NCI-H2029 (cell line): ENCODE measurements around the gene TNPO1.
"Not testable (repeated sequence)": the region's sequence is repeated elsewhere in the genome, so short reads cannot be mapped to it uniquely, and the experiment has no call there.

Experiments used
- DNase-seq: peaks from one replicate; lab custom pipeline; 2025; lab: John Stamatoyannopoulos, UW

The TNPO1 gene

DNA sequence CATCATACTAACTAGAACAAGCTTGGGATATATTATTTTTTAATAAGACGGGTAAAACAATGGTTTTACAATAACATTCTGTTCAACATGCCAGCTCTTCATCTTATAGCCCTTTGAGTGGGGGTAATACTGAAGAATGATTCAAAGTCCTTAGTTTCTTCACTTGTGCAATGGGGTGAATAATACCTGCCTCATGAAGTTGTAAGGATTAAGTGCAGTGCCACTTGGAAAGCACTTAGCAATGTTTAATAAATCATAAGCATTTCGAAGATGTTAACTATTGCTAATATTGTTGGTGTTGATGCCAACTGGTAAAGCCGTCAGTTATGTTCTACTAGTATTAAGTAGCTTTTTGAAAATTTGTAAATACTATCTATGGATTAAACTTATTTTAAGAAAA lies 38.0 kb downstream of the TNPO1 start:
- no peak for DNase-seq

DNA sequence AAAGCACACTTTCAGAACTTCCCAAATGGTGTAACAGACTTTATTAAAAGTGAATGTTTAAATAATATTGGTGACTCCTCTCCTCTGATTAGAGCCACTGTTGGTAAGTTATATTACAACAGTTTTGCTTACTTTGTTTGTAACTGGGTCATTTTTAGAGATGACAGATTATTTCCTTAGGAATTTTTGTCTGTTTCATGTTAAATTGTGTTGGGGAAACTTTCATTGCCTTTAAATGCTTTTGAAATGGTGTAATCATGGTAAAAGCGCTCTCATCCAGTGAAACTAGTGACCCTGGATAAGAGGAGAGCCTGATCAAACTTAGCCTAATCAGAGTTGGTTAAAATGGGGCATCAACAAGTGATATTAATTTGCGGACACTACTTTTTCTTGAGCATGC lies 39.4 kb downstream of the TNPO1 start:
- no peak for DNase-seq

DNA sequence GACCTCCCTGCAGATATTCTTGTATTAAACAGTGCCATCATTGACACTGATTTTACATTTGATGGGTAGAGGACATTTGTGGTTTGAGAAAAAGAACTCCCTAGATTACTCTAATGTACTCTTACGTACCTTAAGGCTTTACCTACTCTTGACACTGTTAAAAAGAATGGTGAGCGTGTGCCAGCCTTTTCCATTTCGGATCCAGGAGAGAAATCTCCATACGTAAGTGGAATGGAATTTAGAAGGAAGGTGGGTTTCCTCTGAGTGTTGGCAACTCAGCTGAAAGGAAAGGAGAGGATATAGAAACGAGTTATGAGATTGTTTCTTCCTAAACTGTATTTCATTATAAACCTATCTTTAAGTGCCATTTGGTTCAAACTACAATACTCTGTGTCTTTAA lies 40.9 kb downstream of the TNPO1 start:
- no peak for DNase-seq

DNA sequence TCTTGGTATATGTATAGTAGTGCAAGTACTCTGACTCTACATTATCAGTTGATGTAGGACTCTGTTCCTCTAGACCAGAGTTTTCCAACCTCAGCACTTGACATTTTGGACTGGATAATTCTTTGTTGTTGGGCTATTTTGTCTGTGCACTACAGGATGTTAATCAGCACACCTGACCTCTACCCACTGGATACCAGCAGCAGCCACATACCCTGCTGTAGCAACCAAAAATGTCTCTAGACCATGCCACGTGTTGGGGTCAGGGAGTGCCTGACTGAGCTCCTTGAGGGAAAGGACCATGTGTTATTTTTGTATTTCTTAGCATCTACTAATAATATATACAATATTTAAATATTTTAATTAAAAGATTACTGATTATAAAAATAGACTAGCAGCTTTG lies 42.7 kb downstream of the TNPO1 start:
- DNase-seq = no peak

DNA sequence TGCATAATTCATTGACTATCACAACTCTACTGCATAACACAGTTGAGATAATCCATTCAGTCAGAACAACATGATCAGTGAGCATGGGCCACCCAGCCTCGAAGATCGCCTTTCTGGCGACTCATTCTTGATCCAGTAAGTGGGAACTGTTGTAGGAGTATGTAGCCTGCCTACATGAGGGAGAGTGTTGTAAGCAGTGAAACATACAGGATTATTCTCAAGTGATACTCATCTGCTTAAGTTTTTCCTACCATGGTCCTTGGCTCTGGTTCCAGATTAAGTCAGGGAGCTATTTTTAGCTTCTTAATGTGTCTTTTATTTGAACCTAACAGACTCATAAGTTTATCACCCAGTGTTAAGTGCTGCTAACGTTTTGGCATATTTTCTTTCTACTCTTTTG lies 44.0 kb downstream of the TNPO1 start:
- no peak for DNase-seq

DNA sequence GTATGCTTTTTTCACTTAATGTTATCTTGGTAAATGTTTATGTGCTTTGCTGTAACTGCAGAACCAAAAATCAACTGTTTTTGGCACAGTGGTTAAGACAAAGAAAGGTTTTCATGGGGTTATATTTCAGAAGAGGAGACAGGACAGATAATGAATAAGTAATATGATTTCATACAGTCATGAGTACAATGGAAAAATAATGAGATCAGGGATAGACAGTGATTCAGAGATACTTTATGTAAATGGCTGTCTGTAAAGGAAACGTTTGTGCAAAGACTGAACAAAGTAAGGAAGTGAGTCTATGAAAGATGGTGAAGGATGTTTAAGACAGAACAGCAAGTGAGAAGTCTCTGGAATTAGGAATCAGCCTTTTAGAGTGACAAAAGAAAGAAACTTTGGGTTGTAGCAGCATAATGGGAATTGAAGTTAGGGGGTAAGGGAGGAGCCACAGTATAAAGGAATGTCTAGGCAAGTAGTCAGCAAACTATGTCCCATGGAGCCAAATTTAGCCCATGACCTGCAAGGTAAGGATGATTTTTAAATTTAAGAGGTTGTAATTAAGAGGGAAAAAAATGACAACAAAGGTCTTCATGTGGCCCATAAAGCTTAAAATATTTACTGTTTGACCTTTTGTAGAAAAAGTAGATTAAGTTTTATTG lies 55.0 kb downstream of the TNPO1 start:
- no peak for DNase-seq

DNA sequence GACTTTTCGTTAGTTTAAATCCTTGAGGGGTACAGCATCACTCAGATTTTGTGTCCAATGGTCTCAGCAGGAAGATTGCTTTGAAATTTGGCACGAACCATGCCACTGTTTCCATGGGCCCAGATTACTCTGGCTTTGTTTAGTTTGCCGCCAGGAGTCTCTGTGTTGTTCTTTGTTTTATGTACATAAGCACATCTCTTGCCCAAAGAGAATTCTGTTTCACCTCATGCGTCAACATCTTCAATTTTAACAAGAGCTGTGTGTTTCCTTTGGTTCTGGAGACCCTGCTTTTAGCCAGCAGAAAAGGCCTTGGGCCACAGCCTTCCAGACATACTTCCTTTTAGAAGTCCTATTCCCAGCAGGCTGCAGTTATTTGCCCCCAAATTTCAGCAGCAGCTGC lies 62.4 kb downstream of the TNPO1 start:
- DNase-seq = peak; percentile 74

DNA sequence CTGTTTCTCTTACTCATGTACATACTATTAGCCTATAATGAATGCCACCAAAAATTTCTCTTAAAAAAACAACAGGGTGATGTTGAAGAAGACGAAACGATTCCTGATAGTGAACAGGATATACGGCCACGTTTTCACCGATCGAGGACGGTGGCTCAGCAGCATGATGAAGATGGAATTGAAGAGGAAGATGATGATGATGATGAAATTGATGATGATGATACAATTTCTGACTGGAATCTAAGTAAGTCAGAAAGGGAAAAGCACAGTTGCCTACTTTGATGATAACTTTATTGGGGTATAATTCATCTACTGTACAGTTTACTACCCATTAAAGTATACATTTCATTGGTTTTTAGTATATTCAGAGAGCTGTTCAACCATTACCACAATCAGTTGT lies 66.5 kb downstream of the TNPO1 start:
- no peak for DNase-seq

DNA sequence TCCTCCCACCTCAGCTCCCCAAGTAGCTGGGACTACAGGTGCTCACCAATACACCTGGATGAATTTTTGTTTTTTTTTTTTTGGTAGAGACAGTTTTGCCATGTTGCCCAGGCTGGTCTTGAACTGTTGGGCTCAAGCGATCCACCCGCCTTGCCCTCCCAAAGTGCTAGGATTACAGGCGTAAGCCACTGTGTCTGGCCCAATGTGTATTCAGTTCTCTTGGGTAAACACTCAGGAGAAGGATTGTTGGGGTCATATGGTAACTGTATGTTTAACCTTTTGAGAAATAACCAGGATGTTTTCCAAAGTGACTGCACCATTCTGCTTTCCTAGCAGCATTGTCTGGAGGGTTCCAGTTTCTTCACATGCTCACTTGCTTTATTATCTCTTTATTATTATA lies 67.4 kb downstream of the TNPO1 start:
- peak; percentile 90 for DNase-seq

DNA sequence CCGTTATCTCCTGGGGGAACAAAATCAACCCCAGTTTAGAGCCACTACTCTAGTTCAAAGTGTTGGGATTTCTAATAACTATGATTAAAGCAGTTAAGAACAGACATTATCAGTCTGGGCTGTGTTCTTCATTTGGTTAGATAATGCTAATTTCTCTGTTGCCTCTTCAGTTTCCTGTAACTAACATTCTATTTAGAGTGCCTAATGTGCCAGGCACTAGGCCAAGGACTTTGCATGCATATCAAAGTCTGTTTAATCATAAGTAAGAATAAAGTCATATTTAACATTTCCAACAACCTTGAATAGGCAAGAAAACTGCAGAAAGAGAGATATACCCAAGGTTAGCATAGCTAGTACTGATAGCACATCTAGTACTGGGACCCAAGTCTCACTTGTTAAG lies 68.4 kb downstream of the TNPO1 start:
- no peak for DNase-seq

DNA sequence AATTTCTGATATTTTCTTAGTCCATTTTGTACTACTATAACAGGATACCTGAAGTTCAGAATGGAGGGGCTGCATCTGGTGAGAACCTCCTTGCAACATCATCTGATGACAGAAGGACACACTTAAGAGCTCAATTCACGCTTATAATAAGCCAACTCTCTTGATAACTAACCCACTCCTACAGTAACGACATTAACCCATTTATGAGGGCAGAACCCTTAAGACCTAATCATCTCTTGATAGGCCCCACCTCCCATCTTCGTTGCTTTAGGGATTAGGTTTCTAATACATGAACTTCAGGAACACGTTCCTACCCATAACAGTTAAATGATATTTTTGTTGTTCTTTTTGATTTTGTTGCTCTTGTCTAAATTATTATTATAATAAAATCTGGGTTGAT lies 69.4 kb downstream of the TNPO1 start:
- no peak for DNase-seq

DNA sequence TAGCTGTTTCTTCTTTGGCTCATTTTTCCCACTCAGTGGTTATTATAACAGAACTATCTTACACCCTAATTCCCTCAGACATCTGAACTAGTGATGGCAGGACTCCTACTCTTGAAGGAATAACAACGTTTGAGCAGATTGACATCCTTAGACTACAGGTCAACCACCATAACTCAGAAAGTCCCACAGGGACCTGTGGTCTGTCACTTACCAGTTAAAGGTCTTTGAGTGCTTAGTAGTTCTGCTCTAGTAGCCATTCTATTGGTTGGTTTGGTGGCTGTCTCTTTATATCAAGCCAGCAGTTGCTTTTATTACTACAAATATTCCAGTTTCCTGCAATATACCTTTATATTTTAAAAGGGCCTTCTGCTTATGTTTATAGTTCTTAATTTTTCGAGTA lies 72.1 kb downstream of the TNPO1 start:
- DNase-seq = no peak

DNA sequence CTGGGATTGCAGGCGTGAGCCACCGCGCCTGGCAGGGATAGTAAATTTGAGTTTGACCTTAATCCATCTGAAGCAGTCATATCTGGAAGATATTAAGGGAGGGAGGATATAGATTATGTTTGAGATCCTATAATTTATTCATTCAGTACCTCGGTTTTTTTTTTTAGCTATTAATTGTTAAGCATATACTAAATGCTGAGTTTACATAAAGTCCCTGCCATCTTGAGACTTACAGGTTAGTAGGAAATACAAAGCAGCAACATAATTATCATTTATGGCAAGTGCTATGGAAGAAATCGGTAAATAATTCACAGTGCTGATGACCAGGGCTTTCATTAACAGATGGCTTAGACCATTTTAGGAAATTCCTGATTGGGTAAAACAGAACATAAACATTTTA lies 72.9 kb downstream of the TNPO1 start:
- no peak for DNase-seq

DNA sequence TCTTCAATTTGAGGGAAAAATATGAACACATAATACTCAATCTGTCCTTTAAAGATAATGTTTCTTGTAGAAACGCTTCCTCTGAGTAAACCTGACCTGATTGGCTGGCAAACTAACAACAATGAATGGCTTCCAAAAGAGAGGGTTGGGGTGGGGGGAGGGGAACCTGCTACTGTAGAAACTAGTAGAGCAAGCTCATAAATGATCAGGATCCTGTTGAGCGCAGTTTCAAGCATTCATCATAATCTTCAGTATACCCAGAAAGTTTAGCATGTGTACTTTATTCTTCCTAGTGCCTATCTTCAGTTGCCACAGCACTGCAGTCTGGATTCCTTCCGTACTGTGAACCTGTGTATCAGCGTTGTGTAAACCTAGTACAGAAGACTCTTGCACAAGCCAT lies 76.4 kb downstream of the TNPO1 start:
- no peak for DNase-seq

DNA sequence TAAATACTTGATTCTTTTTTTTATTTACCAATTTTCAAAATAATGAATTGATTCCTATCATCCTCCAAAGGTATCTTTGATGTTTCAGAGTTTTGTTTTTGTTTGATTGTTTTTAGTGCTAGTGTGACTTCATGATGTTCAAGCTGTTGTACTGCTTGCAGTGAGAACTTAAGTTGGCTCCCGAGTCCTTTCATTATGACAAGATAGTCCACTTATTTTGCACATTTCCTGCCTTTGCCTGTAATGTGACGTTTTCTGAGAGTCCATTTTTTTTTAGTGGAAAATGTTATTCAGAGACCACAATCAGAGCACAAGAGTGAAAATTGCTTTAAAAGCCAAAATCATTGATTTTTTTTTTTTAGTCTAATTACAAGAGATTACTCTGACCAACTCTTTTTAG lies 79.3 kb downstream of the TNPO1 start:
- DNase-seq = no peak

DNA sequence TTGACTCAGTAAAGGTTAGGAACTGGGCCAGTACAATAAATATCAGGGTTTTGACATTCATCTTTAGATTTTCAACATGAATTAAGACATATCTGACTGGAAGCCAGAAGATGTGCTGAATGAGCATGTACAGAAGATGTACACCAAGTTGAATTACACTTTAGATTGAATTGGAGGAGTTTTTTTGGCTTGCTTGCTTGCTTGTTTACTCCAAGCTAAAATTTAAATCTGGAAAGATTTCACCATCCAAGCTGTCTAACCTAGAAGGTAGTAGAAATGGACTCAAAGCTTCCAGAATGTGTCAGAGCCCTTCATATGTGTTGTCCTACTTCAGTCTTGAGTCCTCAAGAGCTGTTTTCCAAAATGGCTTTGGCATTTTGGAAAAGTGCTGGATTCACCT lies 90.3 kb downstream of the TNPO1 start:
- DNase-seq = no peak

DNA sequence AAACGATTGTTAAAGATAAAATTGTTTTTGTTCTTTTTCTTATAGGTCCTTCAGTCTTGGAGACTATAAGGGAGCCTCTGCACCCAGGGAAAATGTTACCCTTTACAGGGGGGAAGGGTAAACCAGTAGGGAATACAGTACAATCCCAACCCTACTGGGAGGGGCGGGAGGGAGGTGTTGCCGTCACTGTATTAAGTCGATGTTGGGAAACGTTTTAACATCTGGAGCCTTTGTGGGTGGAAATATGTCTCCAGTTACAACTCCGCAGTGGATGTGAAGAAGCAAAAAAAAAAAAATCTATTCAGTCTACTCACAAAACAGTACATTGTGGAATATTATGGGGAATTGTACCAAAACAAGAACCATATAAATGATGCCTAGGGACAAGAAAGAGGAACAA lies 92.2 kb downstream of the TNPO1 start:
- no peak for DNase-seq

DNA sequence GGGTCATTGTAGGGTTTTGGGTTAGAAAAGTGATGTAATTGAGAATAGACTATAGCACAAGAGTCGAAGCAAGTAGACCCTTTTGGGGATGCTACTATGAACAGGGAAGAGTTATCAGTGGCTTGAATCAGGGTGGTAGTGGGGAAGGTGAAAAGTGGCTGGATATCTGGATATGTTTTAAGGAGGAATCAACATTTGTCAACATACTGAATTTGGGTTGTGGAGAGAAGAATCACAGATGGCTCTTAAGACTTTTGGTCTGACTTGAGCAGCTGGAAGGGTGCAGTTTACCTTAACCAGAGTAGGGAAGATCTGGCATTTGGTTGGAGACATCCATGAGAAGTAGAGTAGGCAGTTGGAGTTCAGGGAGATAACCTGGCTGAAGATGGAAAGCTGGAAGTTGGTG lies 100.9 kb downstream of the TNPO1 start:
- DNase-seq = no peak

DNA sequence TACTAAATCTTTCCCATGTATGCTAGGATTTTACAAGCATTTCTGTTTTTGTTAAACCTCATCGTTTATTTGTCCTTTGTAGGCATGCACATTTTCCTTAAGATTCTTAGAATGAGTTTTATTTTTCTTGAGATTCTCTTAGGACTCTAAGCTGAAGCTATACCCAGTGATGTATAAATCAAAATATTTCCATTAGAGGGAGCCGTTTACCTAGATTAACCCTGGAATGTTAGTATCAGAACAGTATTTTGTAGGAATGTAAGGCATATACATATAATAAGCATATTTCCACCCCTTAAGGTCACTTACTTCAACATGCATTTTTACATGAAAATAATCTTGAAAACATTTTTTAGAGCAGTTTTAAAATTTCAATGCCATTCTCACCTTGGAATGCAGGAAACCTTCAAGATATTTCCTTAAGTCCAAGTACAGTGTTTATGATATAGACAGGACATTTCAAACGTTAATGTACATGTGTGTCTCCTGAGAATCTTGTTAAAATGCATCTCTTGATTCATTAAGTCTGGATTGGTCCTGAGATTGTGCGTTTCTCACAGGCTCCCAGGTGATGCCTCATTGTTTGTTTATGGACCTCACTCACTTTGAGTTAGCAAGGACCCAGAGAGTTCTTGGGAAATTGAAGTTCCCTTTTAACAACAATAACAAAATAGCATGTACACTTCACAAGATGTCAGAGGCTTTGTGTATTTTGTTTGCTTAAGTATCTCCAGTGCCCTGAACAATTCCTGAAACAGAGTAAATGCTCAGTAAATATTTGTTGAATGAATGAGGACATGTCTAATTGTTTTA lies 104.4 kb downstream of the TNPO1 start:
- DNase-seq = peak; percentile 14

DNA sequence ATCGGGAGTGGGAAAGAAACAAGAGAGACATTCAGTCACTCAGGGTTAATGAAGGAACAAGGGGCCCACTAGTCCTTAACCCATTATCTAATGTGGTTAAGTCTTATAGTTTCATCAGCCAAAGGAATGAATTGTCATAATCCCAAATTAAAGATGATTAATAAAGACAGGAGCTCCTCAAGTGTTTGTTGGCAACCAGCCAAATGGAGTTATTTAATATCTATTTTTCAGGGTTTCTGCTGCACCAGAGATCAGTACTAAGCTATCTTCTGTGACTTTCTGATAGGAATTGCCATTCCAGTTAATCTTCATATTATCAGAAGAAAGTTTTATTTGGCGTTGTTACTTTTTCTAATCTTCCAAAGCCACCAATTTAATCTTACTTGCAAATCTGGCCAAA lies 105.4 kb downstream of the TNPO1 start:
- DNase-seq = no peak

DNA sequence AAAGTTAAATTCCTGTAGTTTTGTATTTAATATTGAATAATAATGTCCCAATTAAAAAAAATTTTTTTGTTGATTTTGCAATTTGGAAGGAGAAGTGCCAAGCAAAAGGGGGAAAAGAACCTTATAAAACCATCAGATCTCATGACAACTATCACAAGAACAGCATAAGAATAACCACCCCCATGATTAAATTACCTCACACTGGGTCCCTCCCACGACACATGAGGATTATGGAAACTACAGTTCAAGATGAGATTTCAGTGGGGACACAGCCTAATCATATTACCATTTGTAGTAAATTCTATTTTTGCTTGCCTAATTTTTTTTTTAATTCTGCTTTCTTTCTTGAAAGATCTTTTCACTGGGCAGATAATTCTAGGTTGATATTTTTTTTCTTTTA lies 106.0 kb downstream of the TNPO1 start:
- no peak for DNase-seq

DNA sequence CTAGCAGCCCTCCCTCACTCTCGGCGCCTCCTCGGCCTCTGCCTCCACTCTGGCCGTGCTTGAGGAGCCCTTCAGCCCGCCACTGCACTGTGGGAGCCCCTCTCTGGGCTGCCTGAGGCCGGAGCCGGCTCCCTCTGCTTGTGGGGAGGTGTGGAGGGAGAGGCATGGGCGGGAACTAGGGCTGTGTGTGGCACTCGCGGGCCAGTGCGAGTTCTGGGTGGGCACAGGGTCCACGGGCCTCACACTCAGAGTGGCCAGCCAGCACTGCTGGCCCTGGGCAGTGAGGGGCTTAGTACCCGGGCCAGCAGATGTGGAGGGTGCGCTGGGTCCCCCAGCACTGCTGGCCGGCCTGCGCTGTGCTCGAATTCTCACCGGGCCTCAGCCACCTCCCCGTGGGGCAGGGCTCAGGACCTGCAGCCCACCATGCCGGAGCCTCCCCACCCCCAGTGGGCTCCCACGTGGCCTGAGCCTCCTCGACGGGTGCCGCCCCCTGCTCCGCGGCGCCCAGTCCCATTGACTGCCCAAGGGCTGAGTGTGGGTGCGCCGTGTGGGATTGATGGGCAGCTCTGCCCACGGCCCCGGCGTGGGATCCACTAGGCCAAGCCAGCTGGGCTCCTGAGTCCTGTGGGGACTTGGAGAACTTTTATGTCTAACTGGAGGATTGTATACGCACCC lies 109.0 kb downstream of the TNPO1 start:
- DNase-seq = no peak

DNA sequence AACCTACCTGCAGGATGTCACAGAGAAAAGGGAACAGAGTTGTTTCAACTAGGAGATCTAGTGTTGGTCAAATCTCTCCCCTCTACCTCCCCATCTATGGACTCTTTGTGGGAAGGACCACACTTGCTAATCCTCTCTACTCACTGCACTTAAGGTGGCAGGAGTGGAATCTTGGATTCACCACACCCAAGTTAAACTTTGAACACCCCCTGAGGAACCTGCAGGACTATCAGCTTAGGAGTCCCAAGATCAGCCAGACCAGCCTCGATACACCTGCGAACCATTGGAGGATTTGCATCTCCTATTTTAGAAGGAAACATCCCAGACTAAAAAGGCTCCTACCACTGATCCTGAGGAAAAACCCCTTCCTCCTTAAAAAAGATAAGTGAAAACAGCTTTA lies 116.2 kb downstream of the TNPO1 start:
- DNase-seq = not testable (repeated sequence)
